22Rv1 (cell line): Measurements from ENCODE around the gene ASAP2.

Experiments
- H3K27ac ChIP-seq: fragments of 450-650 bp; 2 replicates; pipeline ENCODE4 v1.5.1; 2017
- CTCF ChIP-seq: fragments of 450-650 bp; IDR thresholded peaks from 2 replicates; pipeline ENCODE4 v1.5.1; 2017; ENCODE audit warnings: mild to moderate bottlenecking
- ZFX ChIP-seq: fragments of 450-650 bp; IDR thresholded peaks from 2 replicates; pipeline ENCODE4 v1.6.1; 2017; ENCODE audit warnings: antibody characterized with exemption, borderline replicate concordance

Gene ASAP2

GRCh38 chr2:9244985-9245544 is 38.5 kb downstream of the ASAP2 start:
- TF ChIP-seq ZFX (no peak), CTCF (no peak)
- no peak overlapping the region for H3K27ac ChIP-seq

- H3K27ac ChIP-seq, result no peak overlapping the region
- TF ChIP-seq CTCF (no peak), ZFX (no peak)
These were observed 40.6 kb downstream of the ASAP2 start for GRCh38 chr2:9247177-9247576.

- TF ChIP-seq ZFX, result no peak
- no peak for TF ChIP-seq CTCF
- no peak overlapping the region for H3K27ac ChIP-seq
These were observed 41.2 kb downstream of the ASAP2 start for GRCh38 chr2:9247786-9248185.

- TF ChIP-seq ZFX (no peak), CTCF (no peak)
- H3K27ac ChIP-seq, result no peak overlapping the region
These were observed 41.8 kb downstream of the ASAP2 start for GRCh38 chr2:9248363-9248762.

GRCh38 chr2:9249020-9249800 is 42.6 kb downstream of the ASAP2 start:
- no peak overlapping the region for H3K27ac ChIP-seq

GRCh38 chr2:9250091-9250490 is 43.5 kb downstream of the ASAP2 start:
- TF ChIP-seq CTCF (no peak), ZFX (no peak)
- H3K27ac ChIP-seq, result no peak overlapping the region

More at GRCh38 chr2:9249020-9249800, 42.6 kb downstream of the ASAP2 start:
- no peak for TF ChIP-seq CTCF
- no peak for TF ChIP-seq ZFX

- no peak overlapping the region for H3K27ac ChIP-seq
- TF ChIP-seq ZFX (no peak), CTCF (no peak)
These were observed 44.0 kb downstream of the ASAP2 start for GRCh38 chr2:9250498-9251153.
